Measurements from ENCODE around the gene TMEM150A.

DNA sequence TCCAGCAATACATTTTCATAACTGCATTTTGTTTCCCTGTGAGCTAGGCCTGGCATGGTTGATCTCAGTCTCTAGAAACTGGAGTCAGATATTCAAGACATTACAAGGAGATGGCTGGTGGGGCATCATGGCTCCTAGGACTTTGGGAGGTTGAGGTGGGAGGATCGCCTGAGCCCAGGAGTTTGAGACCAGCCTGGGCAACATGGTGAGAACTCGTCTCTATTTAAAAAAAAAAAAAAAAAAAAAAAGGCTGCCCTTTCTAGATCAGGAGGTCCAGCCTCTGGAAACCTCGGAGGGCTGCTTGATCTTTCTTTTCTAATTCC lies 25.5 kb downstream of the TMEM150A start:
- TF ChIP-seq CTCF (IDR thresholded peaks at IDR 0.05) (no peak), POLR2A (IDR thresholded peaks at IDR 0.05) (no peak)
